ENCODE data around the gene CASKIN2. TPM values are rescaled to one million over a fixed set of nuclear protein-coding genes. Genes with fewer than 3 reads are reported as not detected.
"Not testable (repeated sequence)": the region's sequence is repeated elsewhere in the genome, so short reads cannot be mapped to it uniquely, and the experiment has no call there.

Gene CASKIN2
- total RNA-seq, 6 experiments from 2014 or later: 17.5 to 25.3 (median 21.5) TPM

GRCh38 chr17:75459590-75460267, 55.6 kb downstream of the CASKIN2 start:
- no peak for TF ChIP-seq CTCF (IDR thresholded peaks at IDR 0.05)
- no peak overlapping the region for H3K4me3 Mint-ChIP-seq
- no peak for DNase-seq
- 0 out of 2 replicates have a peak, but pooled peaks cover 5% of the 10 kb centered on the region for H3K36me3 Mint-ChIP-seq (ENCODE audit: low read depth)
- H3K27me3 Mint-ChIP-seq (ENCODE audit: insufficient read depth): peaks cover 3% of the 10 kb centered on the region; the same call in 1 of the 2 replicates
- H3K4me1 Mint-ChIP-seq (ENCODE audit: low read depth): peaks cover 23% of the 10 kb centered on the region
- no peaks in the 10 kb centered on the region for H3K9me3 Mint-ChIP-seq
- H3K27ac Mint-ChIP-seq: no peak overlapping the region

- peaks cover 3% of the 10 kb centered on the region; the same call in 1 of the 2 replicates for H3K27me3 Mint-ChIP-seq (ENCODE audit: insufficient read depth)
- no peaks in the 10 kb centered on the region for H3K9me3 Mint-ChIP-seq
- TF ChIP-seq CTCF (IDR thresholded peaks at IDR 0.05): no peak
- no peak overlapping the region for H3K4me3 Mint-ChIP-seq
- H3K4me1 Mint-ChIP-seq (ENCODE audit: low read depth): peaks cover 25% of the 10 kb centered on the region
- no peak for DNase-seq
- no peak overlapping the region for H3K27ac Mint-ChIP-seq
- 0 out of 2 replicates have a peak, but pooled peaks cover 5% of the 10 kb centered on the region for H3K36me3 Mint-ChIP-seq (ENCODE audit: low read depth)
Observed at GRCh38 chr17:75459246-75459589, 56.1 kb downstream of the CASKIN2 start.

GRCh38 chr17:75457047-75457654, 58.2 kb downstream of the CASKIN2 start:
- Mint-ChIP-seq H3K36me3 (ENCODE audit: low read depth) (0 out of 2 replicates have a peak, but pooled peaks cover 5% of the 10 kb centered on the region), H3K4me1 (ENCODE audit: low read depth) (peaks cover 31% of the 10 kb centered on the region), H3K4me3 (peak overlapping the region; percentile 97), H3K9me3 (no peaks in the 10 kb centered on the region), H3K27ac (peak overlapping the region; percentile 91), H3K27me3 (ENCODE audit: insufficient read depth) (peaks cover 3% of the 10 kb centered on the region; the same call in 1 of the 2 replicates)
- DNase-seq: no peak
- no peak for TF ChIP-seq CTCF (IDR thresholded peaks at IDR 0.05)

- H3K27ac Mint-ChIP-seq: peak within 1 kb of the TSS; percentile 91
- peak within 1 kb of the TSS; percentile 97 for H3K4me3 Mint-ChIP-seq
- peak; percentile 95 for DNase-seq
- peaks cover 31% of the 10 kb centered on the region for H3K4me1 Mint-ChIP-seq (ENCODE audit: low read depth)
- no peak for TF ChIP-seq CTCF (IDR thresholded peaks at IDR 0.05)
- 0 out of 2 replicates have a peak, but pooled peaks cover 5% of the 10 kb centered on the region for H3K36me3 Mint-ChIP-seq (ENCODE audit: low read depth)
- peaks cover 3% of the 10 kb centered on the region; the same call in 1 of the 2 replicates for H3K27me3 Mint-ChIP-seq (ENCODE audit: insufficient read depth)
- no peaks in the 10 kb centered on the region for H3K9me3 Mint-ChIP-seq
Observed at GRCh38 chr17:75456417-75457046, 58.8 kb downstream of the CASKIN2 start, which contains the start of gene TMEM94. TMEM94 (plus strand) TSS chr17:75456635; CDS start chr17:75471906, 15,271 bp downstream.

GRCh38 chr17:75456039-75456416, 59.3 kb downstream of the CASKIN2 start:
- H3K36me3 Mint-ChIP-seq (ENCODE audit: low read depth): 0 out of 2 replicates have a peak, but pooled peaks cover 5% of the 10 kb centered on the region
- H3K4me3 Mint-ChIP-seq: peak overlapping the region; percentile 97
- peaks cover 3% of the 10 kb centered on the region; the same call in 1 of the 2 replicates for H3K27me3 Mint-ChIP-seq (ENCODE audit: insufficient read depth)
- TF ChIP-seq CTCF (IDR thresholded peaks at IDR 0.05): no peak
- no peaks in the 10 kb centered on the region for H3K9me3 Mint-ChIP-seq
- H3K27ac Mint-ChIP-seq: peak overlapping the region; percentile 91
- peaks cover 31% of the 10 kb centered on the region for H3K4me1 Mint-ChIP-seq (ENCODE audit: low read depth)
- no peak for DNase-seq

GRCh38 chr17:75454672-75455071, 60.7 kb downstream of the CASKIN2 start:
- not testable (repeated sequence) for H3K4me3 Mint-ChIP-seq

More at GRCh38 chr17:75454672-75455071, 60.7 kb downstream of the CASKIN2 start:
- not testable (repeated sequence) for H3K27ac Mint-ChIP-seq; H3K27me3 Mint-ChIP-seq (ENCODE audit: insufficient read depth); DNase-seq; H3K9me3 Mint-ChIP-seq; H3K36me3 Mint-ChIP-seq (ENCODE audit: low read depth)
- peaks cover 37% of the 10 kb centered on the region for H3K4me1 Mint-ChIP-seq (ENCODE audit: low read depth)

Data from HFFc6 (cell line).